ENCODE results near the gene MAB21L4. TPM values are rescaled to one million over a fixed set of nuclear protein-coding genes. Genes with fewer than 3 reads are reported as not detected.

The MAB21L4 gene
- polyA plus RNA-seq, 1 donor = 25.7 TPM

DNA sequence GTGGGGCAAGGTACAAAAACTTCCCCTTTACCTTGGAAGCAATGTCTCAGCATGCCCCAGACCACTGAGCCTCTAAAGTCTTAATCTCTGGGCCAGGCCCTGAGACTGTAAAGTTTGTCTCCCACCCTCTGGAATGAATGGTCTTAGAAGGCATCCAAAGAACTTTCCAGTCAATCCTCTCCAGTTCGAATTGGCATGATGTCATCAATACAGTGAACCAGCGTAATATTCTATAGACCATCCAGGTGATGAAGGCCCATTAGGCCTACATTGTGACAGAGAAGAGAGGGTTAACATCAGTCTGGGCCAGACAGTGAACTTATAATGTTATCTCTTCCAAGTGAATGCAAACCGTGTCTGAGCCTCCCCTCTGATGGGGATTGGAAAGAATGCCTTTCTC, 11.2 kb downstream of the MAB21L4 start:
- WGBS (ENCODE audit: insufficient coverage, low lambda C conversion rate) = no CpG with 5 or more reads among the region's 3 CpGs
- no peaks in the 10 kb centered on the region for H3K9me3 ChIP-seq (ENCODE audit: control insufficient read depth, low read depth, low read length)
- no peak for DNase-seq

DNA sequence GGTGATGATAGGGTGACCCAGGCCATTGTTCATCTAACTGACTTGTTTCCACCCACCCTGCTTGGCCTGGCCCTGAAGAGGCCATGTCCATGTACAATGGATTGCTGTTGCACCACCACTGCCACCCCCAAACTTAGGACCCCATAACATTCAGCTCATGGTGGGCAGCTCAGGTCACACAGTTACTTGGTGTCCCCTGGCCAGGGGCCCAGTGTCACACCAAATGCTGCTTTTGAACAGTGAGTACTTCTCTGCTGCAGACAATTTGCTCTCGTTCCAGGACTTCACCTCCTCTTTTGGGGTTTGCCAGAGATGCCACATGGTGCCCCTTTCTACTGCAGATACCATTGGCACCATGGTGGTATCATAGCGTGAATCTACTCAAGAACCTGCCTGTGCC, 11.7 kb downstream of the MAB21L4 start:
- no peak overlapping the region for H3K27ac ChIP-seq (ENCODE audit: low read length)
- WGBS (ENCODE audit: insufficient coverage, low lambda C conversion rate) = no CpG with 5 or more reads among the region's 2 CpGs
- no peak overlapping the region for H3K4me3 ChIP-seq (ENCODE audit: low read length)
- no peaks in the 10 kb centered on the region for H3K9me3 ChIP-seq (ENCODE audit: control insufficient read depth, low read depth, low read length)
- H3K27me3 ChIP-seq (ENCODE audit: control insufficient read depth, insufficient read depth, low read length) = no peaks in the 10 kb centered on the region
- no peak for DNase-seq
- no peaks in the 10 kb centered on the region for H3K36me3 ChIP-seq (ENCODE audit: control insufficient read depth, insufficient read depth, low read length)
- peaks cover 24% of the 10 kb centered on the region for H3K4me1 ChIP-seq (ENCODE audit: control insufficient read depth, insufficient read depth, low read length)

More for the DNA sequence above, 11.2 kb downstream of the MAB21L4 start:
- H3K4me3 ChIP-seq (ENCODE audit: low read length) = no peak overlapping the region
- no peaks in the 10 kb centered on the region for H3K36me3 ChIP-seq (ENCODE audit: control insufficient read depth, insufficient read depth, low read length)
- peaks cover 29% of the 10 kb centered on the region for H3K4me1 ChIP-seq (ENCODE audit: control insufficient read depth, insufficient read depth, low read length)
- no peak overlapping the region for H3K27ac ChIP-seq (ENCODE audit: low read length)
- H3K27me3 ChIP-seq (ENCODE audit: control insufficient read depth, insufficient read depth, low read length) = no peaks in the 10 kb centered on the region

DNA sequence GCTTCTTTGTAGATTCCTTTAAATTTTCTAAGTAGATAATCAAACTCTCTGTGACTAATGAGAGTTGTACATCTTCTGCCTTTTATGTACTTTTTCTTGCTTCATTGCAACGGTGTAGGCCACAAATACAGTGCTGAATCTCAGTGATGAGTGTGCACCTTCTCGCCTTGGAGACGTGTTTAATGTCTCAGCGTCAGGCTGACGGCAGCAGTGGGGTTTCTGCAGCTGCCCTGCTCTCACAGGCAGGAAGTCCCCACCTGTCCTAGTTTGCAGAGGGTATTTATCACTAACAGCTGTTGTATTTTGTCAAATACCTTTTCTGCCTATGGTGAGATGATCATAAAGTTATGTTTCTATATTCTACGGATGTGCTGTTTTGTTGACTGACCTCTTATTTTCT, 14.0 kb downstream of the MAB21L4 start:
- H3K4me1 ChIP-seq (ENCODE audit: control insufficient read depth, insufficient read depth, low read length) = peaks cover 11% of the 10 kb centered on the region
- no peak overlapping the region for H3K4me3 ChIP-seq (ENCODE audit: low read length)
- DNase-seq = no peak
- 60% methylated on average over 1 of the region's 6 CpGs for WGBS (ENCODE audit: insufficient coverage, low lambda C conversion rate)
- peaks cover 2% of the 10 kb centered on the region for H3K9me3 ChIP-seq (ENCODE audit: control insufficient read depth, low read depth, low read length)
- no peaks in the 10 kb centered on the region for H3K36me3 ChIP-seq (ENCODE audit: control insufficient read depth, insufficient read depth, low read length)
- H3K27me3 ChIP-seq (ENCODE audit: control insufficient read depth, insufficient read depth, low read length) = no peaks in the 10 kb centered on the region
- no peak overlapping the region for H3K27ac ChIP-seq (ENCODE audit: low read length)

DNA sequence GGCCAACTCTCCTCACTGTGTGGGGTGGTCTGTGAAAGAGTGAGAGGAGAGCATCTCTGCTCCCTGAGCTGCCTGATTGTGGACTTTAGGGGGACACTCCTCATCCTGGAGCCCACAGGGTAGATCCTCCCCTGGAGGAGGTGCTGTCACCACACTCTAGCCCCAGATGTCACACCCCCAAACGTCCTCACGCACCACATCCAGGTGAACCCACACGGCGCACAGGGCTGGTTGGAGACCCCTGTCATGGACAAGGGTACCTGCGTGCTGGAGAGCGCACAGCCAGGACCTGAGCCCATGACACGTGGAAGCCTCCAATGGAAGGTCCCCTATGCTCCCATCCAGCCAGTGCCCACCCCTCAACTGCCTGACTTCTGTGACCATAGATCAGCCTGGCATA, 16.9 kb downstream of the MAB21L4 start:
- peaks cover 33% of the 10 kb centered on the region for H3K4me1 ChIP-seq (ENCODE audit: control insufficient read depth, insufficient read depth, low read length)
- no peak overlapping the region for H3K4me3 ChIP-seq (ENCODE audit: low read length)
- H3K9me3 ChIP-seq (ENCODE audit: control insufficient read depth, low read depth, low read length) = peaks cover 2% of the 10 kb centered on the region
- WGBS (ENCODE audit: insufficient coverage, low lambda C conversion rate) = no CpG with 5 or more reads among the region's 7 CpGs
- no peaks in the 10 kb centered on the region for H3K27me3 ChIP-seq (ENCODE audit: control insufficient read depth, insufficient read depth, low read length)
- no peak for DNase-seq
- no peaks in the 10 kb centered on the region for H3K36me3 ChIP-seq (ENCODE audit: control insufficient read depth, insufficient read depth, low read length)
- H3K27ac ChIP-seq (ENCODE audit: low read length) = no peak overlapping the region

DNA sequence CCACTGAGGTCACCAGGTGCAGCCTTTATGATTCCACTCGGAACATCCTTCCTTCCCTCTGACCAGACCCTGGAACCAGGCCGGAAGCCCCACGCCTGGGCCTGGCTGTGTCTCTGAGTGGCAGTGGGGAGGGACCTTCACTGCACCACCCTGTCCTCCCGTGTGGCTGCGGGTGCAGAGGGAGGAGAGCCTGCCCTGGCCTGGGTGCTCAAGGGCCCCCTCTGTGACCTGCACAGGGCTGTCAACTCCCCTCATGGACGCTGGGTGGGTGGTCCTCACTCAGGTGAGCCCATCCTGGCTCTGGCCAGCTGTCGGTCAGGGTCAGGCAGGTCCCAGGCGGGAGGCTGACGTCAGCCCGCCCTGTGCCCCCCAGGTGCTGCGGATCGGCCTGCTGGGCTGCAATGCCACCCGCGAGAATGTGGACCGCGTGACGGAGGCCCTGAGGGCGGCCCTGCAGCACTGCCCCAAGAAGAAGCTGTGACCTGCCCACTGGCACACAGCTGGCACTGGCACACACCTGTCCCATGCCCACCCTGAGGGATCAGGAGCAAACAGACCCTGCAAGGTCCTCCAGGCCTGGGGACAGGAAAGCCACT, 17.5 kb downstream of the MAB21L4 start:
- Histone ChIP-seq H3K36me3 (ENCODE audit: control insufficient read depth, insufficient read depth, low read length) (no peaks in the 10 kb centered on the region), H3K27me3 (ENCODE audit: control insufficient read depth, insufficient read depth, low read length) (no peaks in the 10 kb centered on the region), H3K27ac (ENCODE audit: low read length) (no peak overlapping the region), H3K9me3 (ENCODE audit: control insufficient read depth, low read depth, low read length) (peaks cover 2% of the 10 kb centered on the region), H3K4me1 (ENCODE audit: control insufficient read depth, insufficient read depth, low read length) (peaks cover 39% of the 10 kb centered on the region), H3K4me3 (ENCODE audit: low read length) (no peak overlapping the region)
- WGBS (ENCODE audit: insufficient coverage, low lambda C conversion rate) = no CpG with 5 or more reads among the region's 18 CpGs
- no peak for DNase-seq

DNA sequence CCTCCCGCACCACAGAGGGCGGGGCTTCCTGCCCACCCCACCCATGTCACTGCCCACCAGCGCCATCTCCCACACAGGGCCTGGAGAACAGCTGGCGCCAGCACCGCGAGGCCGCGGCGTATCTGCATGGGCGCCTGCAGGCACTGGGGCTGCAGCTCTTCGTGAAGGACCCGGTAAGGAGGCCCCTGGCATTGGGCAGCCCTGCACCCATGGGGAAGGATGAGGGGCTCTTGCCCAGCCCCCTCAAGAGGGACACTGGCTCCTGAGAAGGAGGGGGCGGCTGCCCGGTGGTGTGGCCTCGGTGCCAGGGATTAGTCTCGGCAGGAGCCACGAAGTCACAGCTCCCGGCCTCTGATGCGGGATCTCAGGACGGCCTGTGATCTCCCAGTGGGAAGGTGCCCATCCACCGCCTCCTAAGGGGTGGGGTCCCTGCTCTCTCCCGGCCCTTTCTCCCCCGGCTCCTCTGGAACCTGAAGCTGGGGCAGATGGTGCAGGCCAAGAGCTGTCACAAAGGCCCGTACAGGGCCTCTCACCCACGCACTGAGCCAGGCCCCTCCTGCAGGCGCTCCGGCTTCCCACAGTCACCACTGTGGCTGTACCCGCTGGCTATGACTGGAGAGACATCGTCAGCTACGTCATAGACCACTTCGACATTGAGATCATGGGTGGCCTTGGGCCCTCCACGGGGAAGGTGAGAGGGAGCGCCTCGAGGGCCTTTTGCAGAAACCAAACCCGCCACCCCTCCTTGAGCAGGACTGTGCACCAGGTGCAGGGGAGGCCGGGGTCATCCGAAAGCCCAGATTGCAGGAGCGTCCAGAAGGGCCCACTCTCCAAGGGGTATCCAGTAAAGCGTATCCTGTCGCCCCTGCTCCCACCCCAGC, 18.3 kb downstream of the MAB21L4 start:
- H3K36me3 ChIP-seq (ENCODE audit: control insufficient read depth, insufficient read depth, low read length) = no peaks in the 10 kb centered on the region
- peaks cover 42% of the 10 kb centered on the region for H3K4me1 ChIP-seq (ENCODE audit: control insufficient read depth, insufficient read depth, low read length)
- H3K27ac ChIP-seq (ENCODE audit: low read length) = no peak overlapping the region
- WGBS (ENCODE audit: insufficient coverage, low lambda C conversion rate) = no CpG with 5 or more reads among the region's 40 CpGs
- peaks cover 2% of the 10 kb centered on the region for H3K9me3 ChIP-seq (ENCODE audit: control insufficient read depth, low read depth, low read length)
- DNase-seq = no peak
- H3K27me3 ChIP-seq (ENCODE audit: control insufficient read depth, insufficient read depth, low read length) = no peaks in the 10 kb centered on the region
- H3K4me3 ChIP-seq (ENCODE audit: low read length) = no peak overlapping the region

DNA sequence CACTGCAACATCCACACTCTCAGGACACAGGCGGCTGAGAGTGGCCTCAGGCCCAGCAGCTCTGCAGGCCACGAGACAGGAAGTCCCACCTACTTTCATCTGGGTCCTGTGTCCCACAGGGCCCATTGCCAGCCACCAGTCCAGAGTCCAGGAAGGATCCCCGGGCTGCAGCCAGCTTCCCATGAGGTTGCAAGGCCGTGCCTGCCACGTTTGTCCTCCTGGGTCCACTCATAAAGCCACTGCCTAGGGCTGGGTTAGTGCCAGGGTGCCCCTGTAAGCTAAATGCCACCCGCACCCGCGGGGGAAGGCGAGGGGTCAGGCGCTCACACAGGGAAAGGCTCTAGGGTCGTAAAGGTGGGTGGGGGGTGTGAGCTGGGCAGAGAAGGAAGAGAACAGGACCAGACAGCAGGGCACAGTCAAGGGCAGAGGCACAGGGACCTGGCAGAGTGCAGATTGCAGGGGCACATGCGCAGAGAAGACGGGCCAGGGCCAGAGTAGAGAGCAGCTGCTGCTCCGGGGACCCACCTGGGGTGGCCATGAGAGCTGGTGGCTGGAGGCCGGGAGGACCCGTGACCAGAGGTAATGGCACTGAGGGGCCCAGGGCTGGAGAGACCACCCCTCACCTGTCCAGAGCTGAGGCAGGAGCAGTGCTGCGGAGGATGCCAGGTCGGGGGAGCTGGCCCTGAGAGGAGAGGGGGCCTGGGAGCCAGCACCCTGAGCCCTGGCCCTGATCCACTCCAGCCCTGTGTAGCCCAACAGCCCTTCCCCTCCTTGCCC, 19.3 kb downstream of the MAB21L4 start:
- DNase-seq = peak; percentile 87 to 92
- peaks cover 7% of the 10 kb centered on the region for H3K9me3 ChIP-seq (ENCODE audit: control insufficient read depth, low read depth, low read length)
- no CpG with 5 or more reads among the region's 18 CpGs for WGBS (ENCODE audit: insufficient coverage, low lambda C conversion rate)
- H3K4me1 ChIP-seq (ENCODE audit: control insufficient read depth, insufficient read depth, low read length) = peaks cover 42% of the 10 kb centered on the region
- no peak overlapping the region for H3K4me3 ChIP-seq (ENCODE audit: low read length)
- H3K27me3 ChIP-seq (ENCODE audit: control insufficient read depth, insufficient read depth, low read length) = no peaks in the 10 kb centered on the region
- no peaks in the 10 kb centered on the region for H3K36me3 ChIP-seq (ENCODE audit: control insufficient read depth, insufficient read depth, low read length)
- H3K27ac ChIP-seq (ENCODE audit: low read length) = peak overlapping the region; percentile 32

DNA sequence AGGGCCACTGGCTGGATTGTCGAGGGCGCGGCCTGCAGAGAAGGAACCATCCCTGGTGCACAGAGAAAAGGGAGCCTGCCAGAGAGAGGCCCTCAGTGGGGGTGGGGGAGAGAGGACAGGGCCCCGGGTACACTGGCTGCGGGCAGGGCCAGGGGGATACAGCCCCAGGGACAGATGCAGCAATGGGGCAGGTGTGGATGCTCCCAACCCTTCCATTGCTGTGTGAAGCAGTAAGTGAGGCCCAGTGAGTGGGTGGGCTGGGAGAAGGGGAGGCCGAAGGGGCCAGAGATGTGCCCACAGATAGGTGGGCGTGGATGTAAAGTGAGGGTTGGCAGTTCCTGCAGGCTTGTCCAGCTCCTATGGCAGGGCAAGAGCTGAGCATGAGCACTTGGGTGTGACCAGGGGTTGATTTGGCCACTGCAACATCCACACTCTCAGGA, 19.9 kb downstream of the MAB21L4 start:
- Histone ChIP-seq H3K27ac (ENCODE audit: low read length) (peak overlapping the region; percentile 32), H3K36me3 (ENCODE audit: control insufficient read depth, insufficient read depth, low read length) (no peaks in the 10 kb centered on the region), H3K9me3 (ENCODE audit: control insufficient read depth, low read depth, low read length) (peaks cover 7% of the 10 kb centered on the region), H3K4me3 (ENCODE audit: low read length) (no peak overlapping the region), H3K27me3 (ENCODE audit: control insufficient read depth, insufficient read depth, low read length) (no peaks in the 10 kb centered on the region), H3K4me1 (ENCODE audit: control insufficient read depth, insufficient read depth, low read length) (peaks cover 42% of the 10 kb centered on the region)
- no CpG with 5 or more reads among the region's 7 CpGs for WGBS (ENCODE audit: insufficient coverage, low lambda C conversion rate)
- no peak for DNase-seq

DNA sequence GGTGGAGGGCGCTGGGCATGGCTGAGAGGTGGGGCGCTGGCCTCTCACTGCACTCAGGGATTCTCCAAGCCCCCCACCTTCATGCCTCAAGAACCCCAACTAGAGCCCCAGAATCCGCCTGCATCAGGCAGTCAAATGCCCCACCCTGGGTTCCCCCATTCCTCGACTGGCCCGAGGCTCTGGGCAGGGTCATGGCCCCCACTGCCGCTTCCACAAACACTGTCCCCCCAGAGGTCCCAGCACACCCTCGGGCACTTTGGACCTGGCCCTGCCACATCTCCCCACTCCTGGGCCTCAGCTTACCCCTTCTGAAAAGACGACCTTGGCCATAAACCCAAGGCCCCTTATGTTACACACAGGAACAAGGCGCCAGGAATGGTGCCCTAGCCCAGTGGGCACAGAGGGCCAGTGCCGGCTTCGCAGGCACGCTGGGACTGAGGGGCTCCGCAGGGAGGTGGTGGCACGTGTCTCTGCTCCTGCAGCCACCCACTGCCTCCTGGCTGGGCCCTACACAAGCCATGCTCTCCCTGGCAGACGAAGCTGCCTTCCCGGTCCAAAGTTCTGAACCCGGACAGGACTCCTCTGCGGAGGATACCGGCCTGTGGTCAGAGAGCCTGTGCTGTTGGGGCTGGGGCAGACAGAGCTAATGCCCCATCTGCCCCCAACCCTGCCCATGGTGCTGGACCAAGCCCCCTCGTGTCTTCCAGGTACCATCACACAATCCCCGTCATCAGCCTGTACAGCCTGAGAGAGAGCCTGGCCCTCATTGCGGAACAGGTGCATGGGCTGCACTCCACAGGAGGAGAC, 20.5 kb downstream of the MAB21L4 start:
- Histone ChIP-seq H3K9me3 (ENCODE audit: control insufficient read depth, low read depth, low read length) (peaks cover 7% of the 10 kb centered on the region), H3K4me1 (ENCODE audit: control insufficient read depth, insufficient read depth, low read length) (peaks cover 42% of the 10 kb centered on the region), H3K36me3 (ENCODE audit: control insufficient read depth, insufficient read depth, low read length) (no peaks in the 10 kb centered on the region), H3K27me3 (ENCODE audit: control insufficient read depth, insufficient read depth, low read length) (no peaks in the 10 kb centered on the region), H3K27ac (ENCODE audit: low read length) (peak overlapping the region; percentile 84), H3K4me3 (ENCODE audit: low read length) (no peak overlapping the region)
- no peak for DNase-seq
- no CpG with 5 or more reads among the region's 22 CpGs for WGBS (ENCODE audit: insufficient coverage, low lambda C conversion rate)

All from large intestine (tissue), 3 donors.